ENCODE data around the gene PRAMEF1.

- TF ChIP-seq CTCF (IDR thresholded peaks at IDR 0.05) (no peak), POLR2A (IDR thresholded peaks at IDR 0.05) (no peak)
Measured at GRCh38 chr1:12756273-12756672, 34.9 kb upstream of the PRAMEF1 start.

All from heart left ventricle (tissue), 13 donors.